ENCODE results near the gene PCNP.
"Not testable (repeated sequence)": the region's sequence is repeated elsewhere in the genome, so short reads cannot be mapped to it uniquely, and the experiment has no call there.

Gene PCNP

GRCh38 chr3:101634591-101635196, 60.7 kb downstream of the PCNP start:
- DNase-seq, result no peak

GRCh38 chr3:101635345-101635744, 61.4 kb downstream of the PCNP start:
- DNase-seq, result no peak

GRCh38 chr3:101635954-101636798, 62.2 kb downstream of the PCNP start:
- DNase-seq, result peak; percentile 7 to 63 (median 24)

GRCh38 chr3:101637451-101637850, 63.5 kb downstream of the PCNP start:
- no peak for DNase-seq

GRCh38 chr3:101638261-101638745, 64.3 kb downstream of the PCNP start:
- DNase-seq, result no peak

GRCh38 chr3:101639280-101639963, 65.4 kb downstream of the PCNP start:
- DNase-seq, result no peak

- DNase-seq, result no peak
Measured at GRCh38 chr3:101640256-101640655, 66.3 kb downstream of the PCNP start.

GRCh38 chr3:101641397-101642115, 67.6 kb downstream of the PCNP start:
- DNase-seq, result not testable (repeated sequence)

GRCh38 chr3:101642441-101642840, 68.5 kb downstream of the PCNP start:
- DNase-seq, result no peak

- DNase-seq, result no peak
Measured at GRCh38 chr3:101643009-101643844, 69.2 kb downstream of the PCNP start.

Measured in activated naive CD4-positive, alpha-beta T cell (primary cell).